HepG2 (cell line): ENCODE measurements around the gene ARL15. TPM values are rescaled to one million over a fixed set of nuclear protein-coding genes. Genes with fewer than 3 reads are reported as not detected.

Experiments used
- ATAC-seq: fragments of 200-7000 bp; cut with Tn5 transposase; 3 replicates; pipeline ENCODE4 v1.9.1; 2020; ENCODE audit warnings: mild to moderate bottlenecking, moderate library complexity
- BruUV-seq: library from RNA; stranded (reverse); fragments of 400-500 nt; replicated peaks from 2 replicates; lab custom pipeline; 2021; lab: Mats Ljungman, UMichigan
- CTCF ChIA-PET: fragments of 300-600 bp; formaldehyde crosslinking; extraction: SDS; loops from one replicate; lab custom pipeline; 2021; ENCODE audit warnings: low total read pairs, inconsistent platforms, low intra/inter-chr PET ratio; lab: Yijun Ruan, JAX
- POLR2A ChIA-PET: fragments of 350-600 bp; sonication (Branson Sonifier 250); formaldehyde crosslinking; loops from one replicate; lab custom pipeline; 2020; ENCODE audit warnings: antibody characterized with exemption, inconsistent platforms; lab: Yijun Ruan, JAX
- DNase-seq: peaks from one replicate; pipeline ENCODE4 v3.0.0-alpha.2; 2015; ENCODE audit warnings: low spot score
- FAIRE-seq: peaks from 3 replicates; lab custom pipeline; 2011; peaks lifted over from hg19 to GRCh38; lab: Jason Lieb, UNC
- H2AFZ ChIP-seq: one replicate; pipeline ENCODE4 v1.6.1; 2011; ENCODE audit warnings: low read length, inconsistent platforms
- H3K27ac ChIP-seq: fragments of 300-600 bp; 3 replicates; pipeline ENCODE4 v1.8.0; 2011; ENCODE audit warnings: mixed run types, mild to moderate bottlenecking, mixed read lengths, low read length, inconsistent platforms; ENCODE audit not compliant: insufficient read depth; ENCODE audit errors: extremely low read length
- H3K27me3 ChIP-seq, 2 experiments: fragments of 200-600 bp in 1 of 2; 2 replicates in 1 of 2; 3 replicates in 1 of 2; pipeline versions ENCODE4 v1.6.0 to v1.8.0; 2011; ENCODE audit warnings: low read length in 2 of 2, mild to moderate bottlenecking in 2 of 2, moderate library complexity in 2 of 2, inconsistent platforms in 1 of 2; ENCODE audit not compliant: insufficient read depth in 2 of 2, control insufficient read depth in 1 of 2
- H3K36me3 ChIP-seq, 2 experiments: fragments of 200-600 bp in 1 of 2; replicated peaks in 1 of 2; 2 replicates in 1 of 2; 3 replicates in 1 of 2; pipeline versions ENCODE4 v1.5.1 to v1.8.0; 2011; ENCODE audit warnings: low read length in 2 of 2, inconsistent platforms in 1 of 2; ENCODE audit not compliant: insufficient read depth in 2 of 2, control insufficient read depth in 1 of 2
- H3K4me1 ChIP-seq: 2 replicates; pipeline ENCODE4 v1.5.1; 2012; ENCODE audit warnings: low read length, inconsistent platforms; ENCODE audit not compliant: insufficient read depth
- H3K4me2 ChIP-seq: 2 replicates; pipeline ENCODE4 v1.6.0; 2011; ENCODE audit warnings: low read depth, low read length, inconsistent platforms
- H3K4me3 ChIP-seq, 3 experiments: fragments of 200-600 bp in 1 of 3; sonication (generic), shearing (Covaris generic) in 1 of 3; replicated peaks in 1 of 3; 2 replicates each; pipeline ENCODE4 v1.5.1; 2011 to 2016; ENCODE audit warnings: low read length in 3 of 3, inconsistent platforms in 2 of 3, low read depth in 2 of 3, mild to moderate bottlenecking in 2 of 3, control low read depth in 1 of 3, mixed read lengths in 1 of 3; ENCODE audit not compliant: insufficient read depth in 1 of 3
- H3K79me2 ChIP-seq: one replicate; pipeline ENCODE4 v1.6.1; 2011; ENCODE audit warnings: low read length, inconsistent platforms; ENCODE audit not compliant: insufficient read depth
- H3K9ac ChIP-seq: 2 replicates; pipeline ENCODE4 v1.6.0; 2011; ENCODE audit warnings: mild to moderate bottlenecking, low read depth, low read length, inconsistent platforms; ENCODE audit not compliant: insufficient read depth
- H3K9me3 ChIP-seq: 2 replicates; pipeline ENCODE4 v1.5.1; 2012; ENCODE audit warnings: mild to moderate bottlenecking, low read length
- H4K20me1 ChIP-seq: 2 replicates; pipeline ENCODE4 v1.6.0; 2011; ENCODE audit warnings: inconsistent platforms, mild to moderate bottlenecking, low read length, moderate library complexity; ENCODE audit not compliant: insufficient read depth
- ARID2 ChIP-seq: sonication (generic); formaldehyde crosslinking; IDR thresholded peaks from 2 replicates; pipeline ENCODE4 v1.8.1; 2022; ENCODE audit warnings: mild to moderate bottlenecking, missing genetic modification reagents, borderline replicate concordance
- HOXA9 ChIP-seq: sonication (generic); formaldehyde crosslinking; IDR thresholded peaks from 2 replicates; pipeline ENCODE4 v1.8.1; 2022; ENCODE audit warnings: missing genetic modification reagents, mild to moderate bottlenecking, moderate library complexity, borderline replicate concordance
- KDM5B ChIP-seq: sonication (generic); formaldehyde crosslinking; IDR thresholded peaks from 2 replicates; pipeline ENCODE4 v1.4.0; 2020; ENCODE audit warnings: missing genetic modification reagents, mild to moderate bottlenecking, borderline replicate concordance
- MXI1 ChIP-seq: IDR thresholded peaks from 3 replicates; pipeline ENCODE4 v1.6.1; 2012; ENCODE audit warnings: low read depth, low read length, inconsistent platforms, borderline replicate concordance
- ONECUT2 ChIP-seq: sonication (generic); formaldehyde crosslinking; IDR thresholded peaks from 2 replicates; pipeline ENCODE4 v1.4.0; 2020; ENCODE audit warnings: missing genetic modification reagents
- ZFAT ChIP-seq: sonication (generic); formaldehyde crosslinking; conservative IDR thresholded peaks from 2 replicates; pipeline ENCODE4 v1.8.1; 2023; ENCODE audit warnings: missing genetic modification reagents, inconsistent platforms
- ZFP41 ChIP-seq: sonication (generic); formaldehyde crosslinking; IDR thresholded peaks from 2 replicates; pipeline ENCODE4 v1.4.0; 2020; ENCODE audit warnings: mild to moderate bottlenecking, missing genetic modification reagents, borderline replicate concordance
- ZNF280D ChIP-seq: sonication (generic); formaldehyde crosslinking; IDR thresholded peaks from 2 replicates; pipeline ENCODE4 v1.5.1; 2020; ENCODE audit warnings: mild to moderate bottlenecking, missing genetic modification reagents
- ZNF513 ChIP-seq: sonication (generic); formaldehyde crosslinking; conservative IDR thresholded peaks from 2 replicates; pipeline ENCODE4 v1.5.0; 2020; ENCODE audit warnings: missing genetic modification reagents
- ZNF850 ChIP-seq: sonication (generic); formaldehyde crosslinking; conservative IDR thresholded peaks from 2 replicates; pipeline ENCODE4 v1.9.0; 2021; ENCODE audit warnings: mild to moderate bottlenecking, missing genetic modification reagents
- WGBS: methylation state at CpG from one replicate; pipeline ENCODE4 v1.1.6; 2017; ENCODE audit warnings: low lambda C conversion rate; 5-methylcytosine and 5-hydroxymethylcytosine counted together
- in situ Hi-C: cut with HindIII; loops from 2 replicates; pipeline ENCODE4 v1.10.0; 2017; ENCODE audit warnings: low pct_unique_long_range_greater_than_20kb; ENCODE audit not compliant: extremely low pct_ligation_motif_present
- intact Hi-C: fragments of 100-400 bp; cut with micrococcal nuclease; formaldehyde crosslinking; loops from one replicate; pipeline ENCODE4 v1.10.0; 2022; ENCODE audit not compliant: unreplicated experiment
- polyA plus RNA-seq, 8 experiments: library from polyadenylated mRNA; depleted of rRNA in 3 of 8; stranded (reverse) in 7 of 8; unstranded in 1 of 8; fragments of >200 nt; fragmentation: Illumina TruSeq in 4 of 8; extraction: Trizol in 4 of 8; gene quantifications; 2 replicates each; pipeline versions ENCODE4 v1.2.1 to v1.2.3, GENCODE V29; 2011 to 2016; ENCODE audit warnings: low read depth in 4 of 8, missing spikeins in 1 of 8, mixed read lengths in 1 of 8; ENCODE audit not compliant: insufficient read depth in 1 of 8
- total RNA-seq, 5 experiments: library from RNA; depleted of rRNA; stranded (reverse); fragments of >200 nt; fragmentation: Illumina TruSeq; extraction: Trizol; gene quantifications; 2 replicates each; pipeline ENCODE4 v1.2.3, GENCODE V29; 2016; ENCODE audit warnings: low read depth in 1 of 5
- TF ChIP-seq, protein P1 (sequence below): sonication (generic); formaldehyde crosslinking; IDR thresholded peaks from 2 replicates; pipeline ENCODE4 v1.8.0; 2022; ENCODE audit warnings: missing genetic modification reagents, low read depth, mild to moderate bottlenecking, borderline replicate concordance
- TF ChIP-seq, protein P2 (sequence below): sonication (generic); formaldehyde crosslinking; IDR thresholded peaks from 2 replicates; pipeline ENCODE4 v1.4.0; 2020; ENCODE audit warnings: missing genetic modification reagents

ARL15 gene
- total and polyA plus RNA-seq, 2 of the 13 experiments (the other 11 are each of a cell fraction or from before 2014, with no cell fraction given): 2.5 to 7.7 TPM

GRCh38 chr5:54279960-54280359 lies 30.4 kb downstream of the ARL15 start:
- Histone ChIP-seq H3K4me2 (no peak overlapping the region), H3K9ac (no peak overlapping the region), H2AFZ (no peak overlapping the region), H3K27me3 (no peaks in the 10 kb centered on the region), H4K20me1 (no peaks in the 10 kb centered on the region), H3K27ac (no peak overlapping the region), H3K9me3 (no peaks in the 10 kb centered on the region), H3K79me2 (no peaks in the 10 kb centered on the region), H3K36me3 (no peaks in the 10 kb centered on the region), H3K4me3 (no peak overlapping the region), H3K4me1 (no peaks in the 10 kb centered on the region)
- intact Hi-C loops: no loop called here
- POLR2A ChIA-PET: no interaction called here
- no peak for DNase-seq
- whole genome bisulfite sequencing: 93% methylated on average over 2 of the region's 3 CpGs
- CTCF ChIA-PET: no interaction called here
- FAIRE-seq: no peak
- no peak for ATAC-seq
- BruUV-seq: no TSS peak
- no peak for TF ChIP-seq ZNF850
- TF ChIP-seq, protein P1, sequence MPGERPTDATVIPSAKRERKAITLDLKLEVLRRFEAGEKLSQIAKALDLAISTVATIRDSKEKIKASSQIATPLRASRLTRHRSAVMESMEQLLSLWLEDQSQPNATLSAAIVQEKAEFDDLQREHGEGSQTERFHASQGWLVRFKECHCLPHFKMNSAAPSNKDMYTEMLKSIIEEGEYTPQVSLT: no peak
- TF ChIP-seq, protein P2, sequence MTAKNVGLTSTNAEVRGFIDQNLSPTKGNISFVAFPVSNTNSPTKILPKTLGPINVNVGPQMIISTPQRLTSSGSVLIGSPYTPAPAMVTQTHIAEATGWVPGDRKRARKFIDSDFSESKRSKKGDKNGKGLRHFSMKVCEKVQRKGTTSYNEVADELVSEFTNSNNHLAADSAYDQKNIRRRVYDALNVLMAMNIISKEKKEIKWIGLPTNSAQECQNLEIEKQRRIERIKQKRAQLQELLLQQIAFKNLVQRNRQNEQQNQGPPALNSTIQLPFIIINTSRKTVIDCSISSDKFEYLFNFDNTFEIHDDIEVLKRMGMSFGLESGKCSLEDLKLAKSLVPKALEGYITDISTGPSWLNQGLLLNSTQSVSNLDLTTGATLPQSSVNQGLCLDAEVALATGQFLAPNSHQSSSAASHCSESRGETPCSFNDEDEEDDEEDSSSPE (CRISPR knock-in tag): no peak
- TF ChIP-seq HOXA9: no peak
- no peak for TF ChIP-seq ZNF280D
- TF ChIP-seq ZNF513 (CRISPR knock-in tag): no peak
- no peak for TF ChIP-seq KDM5B (CRISPR knock-in tag)
- TF ChIP-seq MXI1: no peak
- no peak for TF ChIP-seq ARID2 (CRISPR knock-in tag)
- no peak for TF ChIP-seq ZFP41 (CRISPR knock-in tag)
- no peak for TF ChIP-seq ZFAT (CRISPR knock-in tag)
- no peak for TF ChIP-seq ONECUT2 (CRISPR knock-in tag)
- in situ Hi-C loops: no loop called here
